IMR-90 (cell line): ENCODE results near the gene ANTXR1. TPM values are rescaled to one million over a fixed set of nuclear protein-coding genes. Genes with fewer than 3 reads are reported as not detected.

ENCODE experiments used
- ATAC-seq: fragments of 200-7000 bp; cut with Tn5 transposase; 2 replicates; pipeline ENCODE4 v1.9.1; 2020; ENCODE audit warnings: low read depth, mild to moderate bottlenecking, moderate library complexity
- BruUV-seq: library from RNA; stranded (reverse); fragments of 400-500 nt; replicated peaks from 2 replicates; lab custom pipeline; 2021; lab: Mats Ljungman, UMichigan
- CTCF ChIA-PET: fragments of 300-600 bp; formaldehyde crosslinking; extraction: SDS; loops from one replicate; lab custom pipeline; 2021; ENCODE audit warnings: antibody characterized with exemption; lab: Yijun Ruan, JAX
- POLR2A ChIA-PET: fragments of 300-600 bp; sonication (Branson Sonifier 250); formaldehyde crosslinking; loops from one replicate; lab custom pipeline; 2022; ENCODE audit warnings: antibody characterized with exemption; ENCODE audit not compliant: unreplicated experiment; lab: Charles Lee
- DNase-seq: peaks from one replicate; pipeline ENCODE4 v3.0.0; 2013
- H2AFZ ChIP-seq: replicated peaks from 2 replicates; pipeline ENCODE3; 2013; ENCODE audit warnings: low read length, mild to moderate bottlenecking; ENCODE audit not compliant: poor library complexity
- H2AK5ac ChIP-seq: 2 replicates; pipeline ENCODE4 v1.6.1; 2013; ENCODE audit warnings: low read depth, low read length, inconsistent platforms
- H2AK9ac ChIP-seq: replicated peaks from 2 replicates; pipeline ENCODE3; 2013; ENCODE audit warnings: mild to moderate bottlenecking, low read depth, low read length, moderate library complexity; ENCODE audit not compliant: poor library complexity
- H2BK120ac ChIP-seq: 2 replicates; pipeline ENCODE4 v1.6.1; 2013; ENCODE audit warnings: low read depth, low read length, inconsistent platforms
- H2BK15ac ChIP-seq: 3 replicates; pipeline ENCODE4 v1.6.1; 2013; ENCODE audit warnings: low read depth, low read length, inconsistent platforms
- H2BK20ac ChIP-seq: 2 replicates; pipeline ENCODE4 v1.6.1; 2013; ENCODE audit warnings: low read depth, mild to moderate bottlenecking, inconsistent platforms, low read length, moderate library complexity
- H2BK5ac ChIP-seq: 2 replicates; pipeline ENCODE4 v1.6.1; 2013; ENCODE audit warnings: mild to moderate bottlenecking, low read depth, low read length, inconsistent platforms; ENCODE audit not compliant: poor library complexity, severe bottlenecking
- H3K14ac ChIP-seq: replicated peaks from 2 replicates; pipeline ENCODE4 v1.6.1; 2013; ENCODE audit warnings: low read depth, low read length, inconsistent platforms
- H3K18ac ChIP-seq: 2 replicates; pipeline ENCODE4 v1.6.1; 2013; ENCODE audit warnings: low read depth, low read length, control low read depth
- H3K23ac ChIP-seq: 2 replicates; pipeline ENCODE4 v1.6.1; 2013; ENCODE audit warnings: low read depth, low read length, inconsistent platforms
- H3K27ac ChIP-seq: 2 replicates; pipeline ENCODE4 v1.5.1; 2013; ENCODE audit warnings: mild to moderate bottlenecking, control low read depth, low read length; ENCODE audit not compliant: insufficient read depth
- H3K27me3 ChIP-seq: 2 replicates; pipeline ENCODE4 v1.6.1; 2013; ENCODE audit warnings: low read length; ENCODE audit not compliant: control insufficient read depth, insufficient read depth
- H3K36me3 ChIP-seq: 2 replicates; pipeline ENCODE4 v1.6.1; 2013; ENCODE audit warnings: low read length, mixed read lengths; ENCODE audit not compliant: control insufficient read depth, insufficient read depth
- H3K4ac ChIP-seq: 2 replicates; pipeline ENCODE4 v1.6.1; 2013; ENCODE audit warnings: low read depth, low read length, inconsistent platforms
- H3K4me1 ChIP-seq: 2 replicates; pipeline ENCODE4 v1.6.1; 2013; ENCODE audit warnings: low read length, mixed read lengths; ENCODE audit not compliant: control insufficient read depth, insufficient read depth
- H3K4me2 ChIP-seq: 2 replicates; pipeline ENCODE4 v1.6.1; 2013; ENCODE audit warnings: low read depth, mild to moderate bottlenecking, control low read depth, low read length, moderate library complexity
- H3K4me3 ChIP-seq: 2 replicates; pipeline ENCODE4 v1.5.1; 2013; ENCODE audit warnings: low read depth, mild to moderate bottlenecking, control low read depth, low read length, moderate library complexity; ENCODE audit not compliant: insufficient read depth
- H3K56ac ChIP-seq: 2 replicates; pipeline ENCODE4 v1.6.1; 2013; ENCODE audit warnings: low read length, inconsistent platforms; ENCODE audit not compliant: insufficient read depth; ENCODE audit errors: extremely low read depth
- H3K79me1 ChIP-seq, 2 experiments: 2 replicates each; pipeline ENCODE4 v1.6.1; 2013; ENCODE audit warnings: low read length in 2 of 2, inconsistent platforms in 1 of 2, low read depth in 1 of 2
- H3K9ac ChIP-seq: 2 replicates; pipeline ENCODE4 v1.6.1; 2013; ENCODE audit warnings: low read depth, low read length, control low read depth
- H3K9me1 ChIP-seq: 2 replicates; pipeline ENCODE4 v1.6.1; 2013; ENCODE audit warnings: low read length, inconsistent platforms; ENCODE audit not compliant: insufficient read depth
- H3K9me3 ChIP-seq: 2 replicates; pipeline ENCODE4 v1.6.1; 2013; ENCODE audit warnings: low read length; ENCODE audit not compliant: control insufficient read depth, insufficient read depth
- H4K20me1 ChIP-seq: 2 replicates; pipeline ENCODE4 v1.6.1; 2013; ENCODE audit warnings: low read length, inconsistent platforms; ENCODE audit not compliant: insufficient read depth
- H4K5ac ChIP-seq: 2 replicates; pipeline ENCODE4 v1.6.1; 2013; ENCODE audit warnings: mild to moderate bottlenecking, low read depth, low read length, control low read depth
- H4K8ac ChIP-seq, 2 experiments: 2 replicates each; pipeline ENCODE4 v1.6.1; 2013; ENCODE audit warnings: low read depth in 2 of 2, low read length in 2 of 2, control low read depth in 1 of 2, inconsistent platforms in 1 of 2
- H4K91ac ChIP-seq: 2 replicates; pipeline ENCODE4 v1.6.1; 2013; ENCODE audit warnings: low read depth, low read length, inconsistent platforms; ENCODE audit not compliant: insufficient read depth
- BHLHE40 ChIP-seq: fragments of 150-350 bp; IDR thresholded peaks from 2 replicates; pipeline ENCODE4 v1.6.1; 2016; ENCODE audit warnings: mild to moderate bottlenecking, low read depth, low read length
- CEBPB ChIP-seq: IDR thresholded peaks from 2 replicates; pipeline ENCODE4 v1.6.1; 2012; ENCODE audit warnings: low read depth, low read length, improper control_type of control experiment
- CHD1 ChIP-seq: IDR thresholded peaks from 2 replicates; pipeline ENCODE4 v1.6.1; 2012; ENCODE audit warnings: low read depth, low read length, improper control_type of control experiment
- CTCF ChIP-seq: conservative IDR thresholded peaks from 2 replicates; pipeline ENCODE4 v1.5.1; 2012; ENCODE audit warnings: mild to moderate bottlenecking, low read depth, low read length, improper control_type of control experiment
- FOS ChIP-seq: fragments of 150-350 bp; IDR thresholded peaks from 2 replicates; pipeline ENCODE4 v1.6.1; 2016; ENCODE audit warnings: low read depth, low read length
- MAFK ChIP-seq: IDR thresholded peaks from 2 replicates; pipeline ENCODE4 v1.6.1; 2012; ENCODE audit warnings: low read depth, low read length, improper control_type of control experiment
- MAZ ChIP-seq: IDR thresholded peaks from 2 replicates; pipeline ENCODE4 v1.6.1; 2012; ENCODE audit warnings: low read depth, mild to moderate bottlenecking, low read length, improper control_type of control experiment, moderate library complexity, borderline replicate concordance
- MXI1 ChIP-seq: IDR thresholded peaks from 2 replicates; pipeline ENCODE4 v1.6.1; 2012; ENCODE audit warnings: low read depth, mild to moderate bottlenecking, low read length, moderate library complexity, borderline replicate concordance
- NFE2L2 ChIP-seq: fragments of 150-350 bp; IDR thresholded peaks from 2 replicates; pipeline ENCODE4 v1.6.1; 2016; ENCODE audit warnings: low read depth, mild to moderate bottlenecking, low read length
- POLR2A ChIP-seq: IDR thresholded peaks from 2 replicates; pipeline ENCODE4 v1.6.1; 2012; ENCODE audit warnings: mild to moderate bottlenecking, low read depth, low read length
- RAD21 ChIP-seq: IDR thresholded peaks from 2 replicates; pipeline ENCODE4 v1.6.1; 2012; ENCODE audit warnings: low read length, improper control_type of control experiment
- RCOR1 ChIP-seq: IDR thresholded peaks from 2 replicates; pipeline ENCODE4 v1.6.1; 2012; ENCODE audit warnings: mild to moderate bottlenecking, low read length, improper control_type of control experiment; ENCODE audit not compliant: insufficient replicate concordance
- RFX5 ChIP-seq: IDR thresholded peaks from 2 replicates; pipeline ENCODE4 v1.8.0; 2012; ENCODE audit warnings: low read depth, mild to moderate bottlenecking, low read length, moderate library complexity
- SMC3 ChIP-seq: fragments of 150-350 bp; IDR thresholded peaks from 2 replicates; pipeline ENCODE4 v1.6.1; 2016; ENCODE audit warnings: low read depth, mild to moderate bottlenecking, antibody characterized with exemption, low read length, moderate library complexity
- USF2 ChIP-seq: fragments of 150-350 bp; IDR thresholded peaks from 2 replicates; pipeline ENCODE4 v1.6.1; 2017; ENCODE audit warnings: mild to moderate bottlenecking, antibody characterized with exemption, low read length, low read depth
- WGBS, 2 experiments: methylation state at CpG; one replicate each; pipeline versions ENCODE4 v1.1.5 to v1.1.7; 2013; ENCODE audit warnings: missing lambda C conversion rate in 2 of 2; ENCODE audit not compliant: insufficient read length in 1 of 2; ENCODE audit errors: extremely low coverage in 2 of 2; 5-methylcytosine and 5-hydroxymethylcytosine counted together
- dilution Hi-C: fragments of 300-500 bp; cut with HindIII; formaldehyde crosslinking; loops from one replicate; pipeline ENCODE4 v1.14.3; 2018; ENCODE audit warnings: low sequenced_read_pairs; ENCODE audit not compliant: unreplicated experiment
- in situ Hi-C: fragments of 300-500 bp; cut with MboI; formaldehyde crosslinking; loops from 3 replicates; pipeline ENCODE4 v1.14.3; 2019; ENCODE audit warnings: low sequenced_read_pairs, inconsistent platforms, mixed read lengths
- intact Hi-C: fragments of 100-400 bp; cut with micrococcal nuclease; formaldehyde crosslinking; loops from 2 replicates; pipeline ENCODE4 v1.10.0; 2022
- polyA plus RNA-seq, 3 experiments: library from polyadenylated mRNA; depleted of rRNA; stranded (reverse); fragments of >200 nt; gene quantifications; 2 replicates each; pipeline ENCODE4 v1.2.3, GENCODE V29; 2012; ENCODE audit warnings: low replicate concordance in 1 of 3
- total RNA-seq: library from RNA; depleted of rRNA; stranded (reverse); fragments of >200 nt; gene quantifications from 2 replicates; pipeline ENCODE4 v1.2.3, GENCODE V29; 2012
- TF ChIP-seq, protein P1 (sequence below): fragments of 150-350 bp; IDR thresholded peaks from 2 replicates; pipeline ENCODE4 v1.6.1; 2016; ENCODE audit warnings: low read depth, mild to moderate bottlenecking, low read length, moderate library complexity, borderline replicate concordance

ANTXR1 gene
- total and polyA plus RNA-seq, 2 of the 4 experiments (the other 2 are of a cell fraction): 27.2 to 36.9 TPM

- no peak overlapping the region for H2AK9ac ChIP-seq
- H3K18ac ChIP-seq: no peak overlapping the region
- in situ Hi-C loops: no loop called here
- H3K36me3 ChIP-seq: peaks cover 33% of the 10 kb centered on the region
- TF ChIP-seq CHD1 (no peak), MXI1 (no peak), CTCF (no peak), FOS (no peak), SMC3 (no peak), MAZ (no peak), MAFK (no peak), CEBPB (no peak), RFX5 (no peak), USF2 (no peak), NFE2L2 (no peak), BHLHE40 (no peak), RAD21 (no peak), RCOR1 (no peak), POLR2A (no peak)
- TF ChIP-seq, protein P1, sequence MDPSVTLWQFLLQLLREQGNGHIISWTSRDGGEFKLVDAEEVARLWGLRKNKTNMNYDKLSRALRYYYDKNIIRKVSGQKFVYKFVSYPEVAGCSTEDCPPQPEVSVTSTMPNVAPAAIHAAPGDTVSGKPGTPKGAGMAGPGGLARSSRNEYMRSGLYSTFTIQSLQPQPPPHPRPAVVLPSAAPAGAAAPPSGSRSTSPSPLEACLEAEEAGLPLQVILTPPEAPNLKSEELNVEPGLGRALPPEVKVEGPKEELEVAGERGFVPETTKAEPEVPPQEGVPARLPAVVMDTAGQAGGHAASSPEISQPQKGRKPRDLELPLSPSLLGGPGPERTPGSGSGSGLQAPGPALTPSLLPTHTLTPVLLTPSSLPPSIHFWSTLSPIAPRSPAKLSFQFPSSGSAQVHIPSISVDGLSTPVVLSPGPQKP: no peak
- H3K14ac ChIP-seq: no peak overlapping the region
- peaks cover 8 to 61% of the 10 kb centered on the region in 2 experiments; a peak in 3 of 4 replicates for H3K79me1 ChIP-seq
- no peak overlapping the region for H4K5ac ChIP-seq
- no peak overlapping the region for H3K4me2 ChIP-seq
- H3K9ac ChIP-seq: no peak overlapping the region
- H3K4me3 ChIP-seq: no peak overlapping the region
- H2AFZ ChIP-seq: no peak overlapping the region
- no peak overlapping the region; the same call in 2 of the 3 replicates for H2BK15ac ChIP-seq
- H3K27me3 ChIP-seq: no peaks in the 10 kb centered on the region
- H2AK5ac ChIP-seq: no peak overlapping the region
- no peak overlapping the region for H3K27ac ChIP-seq
- POLR2A ChIA-PET: no interaction called here
- H2BK20ac ChIP-seq: no peak overlapping the region
- H3K23ac ChIP-seq: no peak overlapping the region
- no peaks in the 10 kb centered on the region for H3K9me3 ChIP-seq
- CTCF ChIA-PET: interaction anchor here (0.9 kb wide), 1 partner anchor 16 kb away, joined by 3 read pairs; no protein-coding TSS in a partner anchor
- WGBS, 2 experiments: no CpG with 5 or more reads among the region's 4 CpGs
- peaks cover 32% of the 10 kb centered on the region for H3K4me1 ChIP-seq
- BruUV-seq: no TSS peak
- intact Hi-C loops: loop anchor here (5.0 kb wide), 2 partner anchors 37 to 223 kb away; no protein-coding TSS in a partner anchor
- 0 out of 2 replicates have a peak, but pooled peaks cover 4% of the 10 kb centered on the region for H4K20me1 ChIP-seq
- no peak for DNase-seq
- H3K4ac ChIP-seq: no peak overlapping the region
- dilution Hi-C loops: no loop called here
- H2BK5ac ChIP-seq: no peak overlapping the region
- H4K91ac ChIP-seq: no peak overlapping the region
- no peak for ATAC-seq
- H4K8ac ChIP-seq: no peak overlapping the region
- H3K56ac ChIP-seq: no peak overlapping the region
- no peak overlapping the region for H2BK120ac ChIP-seq
- peaks cover 38% of the 10 kb centered on the region for H3K9me1 ChIP-seq
Measured at GRCh38 chr2:69084492-69084891, 71.5 kb downstream of the ANTXR1 start.
